Measurements from ENCODE around the gene CHCHD6. TPM values are rescaled to one million over a fixed set of nuclear protein-coding genes. Genes with fewer than 3 reads are reported as not detected.

CHCHD6 gene
- total and polyA plus RNA-seq, 2 experiments from 2014 or later: 15.8 to 21.4 TPM

DNA sequence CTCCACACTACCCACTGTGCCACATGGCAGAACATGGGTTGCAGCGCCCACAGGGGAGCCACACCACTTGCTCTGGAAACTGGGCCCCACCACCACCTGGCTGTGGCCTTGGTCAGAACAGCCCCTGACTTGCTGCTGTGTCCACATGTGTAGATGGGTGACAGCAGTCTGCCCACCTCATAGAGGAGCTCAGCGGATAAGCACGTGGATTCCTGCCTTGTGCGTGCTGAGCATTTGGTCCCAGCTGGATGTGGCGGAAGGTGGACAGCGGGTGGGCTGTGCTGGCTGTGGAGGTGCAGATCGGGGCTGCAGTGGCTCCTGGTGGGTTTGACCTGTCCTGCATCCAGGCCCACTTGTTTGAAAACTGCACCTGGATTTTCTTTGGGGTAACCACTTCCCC is 272.9 kb downstream of the CHCHD6 start:
- no peaks in the 10 kb centered on the region for H3K79me2 ChIP-seq (ENCODE audit: insufficient read depth)
- H3K9me3 ChIP-seq (ENCODE audit: low read depth): no peaks in the 10 kb centered on the region
- 83 to 92% methylated on average over 7 of the region's 7 CpGs for WGBS, 2 experiments (ENCODE audit: low coverage in 1 of 2, low lambda C conversion rate in 2 of 2, missing lambda C conversion rate in 2 of 2)
- H3K4me3 ChIP-seq: no peak overlapping the region
- H3F3A ChIP-seq (ENCODE audit: insufficient read depth): no peaks in the 10 kb centered on the region
- no peak overlapping the region for H3K9ac ChIP-seq
- no peaks in the 10 kb centered on the region for H4K20me1 ChIP-seq (ENCODE audit: insufficient read depth)
- 0 out of 2 replicates have a peak, but pooled peaks cover 2% of the 10 kb centered on the region for H3K4me1 ChIP-seq (ENCODE audit: insufficient read depth)
- TF ChIP-seq EZH2 (IDR thresholded peaks at IDR 0.05; ENCODE audit: insufficient read depth, poor library complexity, severe bottlenecking) (no peak), EZH2phosphoT487 (IDR thresholded peaks at IDR 0.05; ENCODE audit: insufficient read depth, low read depth) (no peak)
- no peaks in the 10 kb centered on the region for H3K27me3 ChIP-seq (replicated peaks; ENCODE audit: insufficient read depth)
- H3K4me2 ChIP-seq (ENCODE audit: unreplicated experiment): no peak overlapping the region
- no peak for DNase-seq
- no peaks in the 10 kb centered on the region for H3K36me3 ChIP-seq (ENCODE audit: low read depth)
- H3K9me2 ChIP-seq (ENCODE audit: insufficient read depth): no peaks in the 10 kb centered on the region
- H2AFZ ChIP-seq: no peak overlapping the region
- in situ Hi-C loops (cut with MboI): loop anchor here (5.0 to 10.0 kb wide), 2 partner anchors 225 to 478 kb away; no protein-coding TSS in a partner anchor
- H3K27ac ChIP-seq: no peak overlapping the region

GRCh38 chr3:126977821-126978220 is 273.8 kb downstream of the CHCHD6 start:
- TF ChIP-seq EZH2phosphoT487 (IDR thresholded peaks at IDR 0.05; ENCODE audit: insufficient read depth, low read depth) (no peak), EZH2 (IDR thresholded peaks at IDR 0.05; ENCODE audit: insufficient read depth, poor library complexity, severe bottlenecking) (no peak)

GRCh38 chr3:126978291-126978690 is 274.3 kb downstream of the CHCHD6 start:
- Histone ChIP-seq H3K27ac (no peak overlapping the region), H3K79me2 (ENCODE audit: insufficient read depth) (no peaks in the 10 kb centered on the region), H3K9me2 (ENCODE audit: insufficient read depth) (no peaks in the 10 kb centered on the region), H3K36me3 (ENCODE audit: low read depth) (no peaks in the 10 kb centered on the region), H2AFZ (no peak overlapping the region), H3K9ac (no peak overlapping the region), H3K4me3 (no peak overlapping the region), H4K20me1 (ENCODE audit: insufficient read depth) (no peaks in the 10 kb centered on the region), H3K4me1 (ENCODE audit: insufficient read depth) (no peaks in the 10 kb centered on the region), H3K4me2 (ENCODE audit: unreplicated experiment) (no peak overlapping the region), H3K27me3 (replicated peaks; ENCODE audit: insufficient read depth) (no peaks in the 10 kb centered on the region), H3K9me3 (ENCODE audit: low read depth) (no peaks in the 10 kb centered on the region), H3F3A (ENCODE audit: insufficient read depth) (no peaks in the 10 kb centered on the region)
- in situ Hi-C loops (cut with MboI): loop anchor here (5.0 to 10.0 kb wide), 2 partner anchors 226 to 477 kb away; no protein-coding TSS in a partner anchor
- WGBS, 2 experiments (ENCODE audit: low coverage in 1 of 2, low lambda C conversion rate in 2 of 2, missing lambda C conversion rate in 2 of 2): 67 to 68% methylated on average over 5 of the region's 5 CpGs
- no peak for TF ChIP-seq EZH2phosphoT487 (IDR thresholded peaks at IDR 0.05; ENCODE audit: insufficient read depth, low read depth)
- TF ChIP-seq EZH2 (IDR thresholded peaks at IDR 0.05; ENCODE audit: insufficient read depth, poor library complexity, severe bottlenecking): no peak
- DNase-seq: no peak

More at GRCh38 chr3:126977821-126978220, 273.8 kb downstream of the CHCHD6 start:
- no peaks in the 10 kb centered on the region for H3F3A ChIP-seq (ENCODE audit: insufficient read depth)
- 70 to 71% methylated on average over 6 of the region's 6 CpGs for WGBS, 2 experiments (ENCODE audit: low coverage in 1 of 2, low lambda C conversion rate in 2 of 2, missing lambda C conversion rate in 2 of 2)
- in situ Hi-C loops (cut with MboI): loop anchor here (5.0 to 10.0 kb wide), 2 partner anchors 226 to 477 kb away; no protein-coding TSS in a partner anchor
- no peak overlapping the region for H3K27ac ChIP-seq
- no peaks in the 10 kb centered on the region for H3K9me3 ChIP-seq (ENCODE audit: low read depth)
- no peaks in the 10 kb centered on the region for H4K20me1 ChIP-seq (ENCODE audit: insufficient read depth)
- H3K4me3 ChIP-seq: no peak overlapping the region
- no peak for DNase-seq
- H2AFZ ChIP-seq: no peak overlapping the region
- no peak overlapping the region for H3K9ac ChIP-seq
- H3K27me3 ChIP-seq (replicated peaks; ENCODE audit: insufficient read depth): no peaks in the 10 kb centered on the region
- no peaks in the 10 kb centered on the region for H3K9me2 ChIP-seq (ENCODE audit: insufficient read depth)
- H3K79me2 ChIP-seq (ENCODE audit: insufficient read depth): no peaks in the 10 kb centered on the region
- H3K4me1 ChIP-seq (ENCODE audit: insufficient read depth): no peaks in the 10 kb centered on the region
- H3K36me3 ChIP-seq (ENCODE audit: low read depth): no peaks in the 10 kb centered on the region
- H3K4me2 ChIP-seq (ENCODE audit: unreplicated experiment): no peak overlapping the region

GRCh38 chr3:126979046-126979628 is 275.1 kb downstream of the CHCHD6 start:
- no peak for DNase-seq
- Histone ChIP-seq H4K20me1 (ENCODE audit: insufficient read depth) (no peaks in the 10 kb centered on the region), H3F3A (ENCODE audit: insufficient read depth) (no peaks in the 10 kb centered on the region), H3K4me1 (ENCODE audit: insufficient read depth) (no peaks in the 10 kb centered on the region), H3K4me2 (ENCODE audit: unreplicated experiment) (no peak overlapping the region), H3K79me2 (ENCODE audit: insufficient read depth) (peaks cover 7% of the 10 kb centered on the region), H2AFZ (no peak overlapping the region), H3K36me3 (ENCODE audit: low read depth) (no peaks in the 10 kb centered on the region), H3K4me3 (no peak overlapping the region), H3K9ac (no peak overlapping the region), H3K9me2 (ENCODE audit: insufficient read depth) (no peaks in the 10 kb centered on the region), H3K27ac (no peak overlapping the region), H3K27me3 (replicated peaks; ENCODE audit: insufficient read depth) (no peaks in the 10 kb centered on the region), H3K9me3 (ENCODE audit: low read depth) (no peaks in the 10 kb centered on the region)
- in situ Hi-C loops (cut with MboI): loop anchor here (5.0 to 10.0 kb wide), 2 partner anchors 227 to 476 kb away; no protein-coding TSS in a partner anchor
- TF ChIP-seq EZH2 (IDR thresholded peaks at IDR 0.05; ENCODE audit: insufficient read depth, poor library complexity, severe bottlenecking): no peak
- no peak for TF ChIP-seq EZH2phosphoT487 (IDR thresholded peaks at IDR 0.05; ENCODE audit: insufficient read depth, low read depth)
- 78 to 79% methylated on average over 4 to 5 of the region's 5 CpGs for WGBS, 2 experiments (ENCODE audit: low coverage in 1 of 2, low lambda C conversion rate in 2 of 2, missing lambda C conversion rate in 2 of 2)
